GM12891 (cell line): Measurements from ENCODE around the gene STEAP1B.

Source experiments
- POLR2A ChIP-seq: IDR thresholded peaks from 2 replicates; pipeline ENCODE4 v1.6.1; 2011; ENCODE audit warnings: low read depth, low read length, control low read depth
- POLR2AphosphoS5 ChIP-seq: IDR thresholded peaks from 2 replicates; pipeline ENCODE4 v1.6.1; 2011; ENCODE audit warnings: low read depth, low read length, control low read depth
- SPI1 ChIP-seq: IDR thresholded peaks from 2 replicates; pipeline ENCODE4 v1.6.1; 2011; ENCODE audit warnings: low read depth, low read length, control low read depth
- TAF1 ChIP-seq: IDR thresholded peaks from 2 replicates; pipeline ENCODE4 v1.6.1; 2011; ENCODE audit warnings: low read depth, low read length, control low read depth

GRCh38 chr7:22480523-22481075 lies 19.4 kb downstream of the STEAP1B start:
- TF ChIP-seq TAF1 (no peak), POLR2A (no peak), POLR2AphosphoS5 (no peak), SPI1 (no peak)
